SK-N-SH (cell line): ENCODE results near the gene FAT1.

Experiments used
- EP300 ChIP-seq, 2 experiments: IDR thresholded peaks; 2 replicates each; pipeline versions ENCODE4 v1.4.0 to v1.6.1; 2012; ENCODE audit warnings: borderline replicate concordance in 1 of 2, low read depth in 1 of 2, low read length in 1 of 2
- GABPA ChIP-seq: IDR thresholded peaks from 2 replicates; pipeline ENCODE4 v1.4.0; 2012; ENCODE audit warnings: low read depth, mild to moderate bottlenecking
- MXI1 ChIP-seq: IDR thresholded peaks from 2 replicates; pipeline ENCODE4 v1.6.1; 2012; ENCODE audit warnings: mild to moderate bottlenecking, low read depth, low read length, improper control_type of control experiment
- NFIC ChIP-seq: IDR thresholded peaks from 2 replicates; pipeline ENCODE4 v1.4.0; 2012; ENCODE audit warnings: borderline replicate concordance
- NRF1 ChIP-seq: IDR thresholded peaks from 2 replicates; pipeline ENCODE4 v1.6.1; 2012; ENCODE audit warnings: low read depth, mild to moderate bottlenecking, low read length
- TAF1 ChIP-seq: IDR thresholded peaks from 2 replicates; pipeline ENCODE4 v1.6.1; 2012; ENCODE audit warnings: low read depth, mild to moderate bottlenecking, low read length, moderate library complexity, borderline replicate concordance
- TF ChIP-seq, protein P1 (sequence below): IDR thresholded peaks from 2 replicates; pipeline ENCODE4 v1.4.0; 2012; ENCODE audit warnings: low read depth
- TF ChIP-seq, protein P2 (sequence below): fragments of 200-600 bp; sonication (generic); IDR thresholded peaks from 2 replicates; pipeline ENCODE4 v1.6.1; 2017; ENCODE audit warnings: antibody characterized with exemption, mild to moderate bottlenecking, moderate library complexity
- TF ChIP-seq, protein P3 (sequence below): fragments of 150-350 bp; IDR thresholded peaks from 2 replicates; pipeline ENCODE4 v1.6.1; 2017; ENCODE audit warnings: antibody characterized with exemption, low read length, low read depth, borderline replicate concordance

GRCh38 chr4:186722796-186723291 lies 812 bp downstream of the FAT1 start:
- TF ChIP-seq, protein P1, sequence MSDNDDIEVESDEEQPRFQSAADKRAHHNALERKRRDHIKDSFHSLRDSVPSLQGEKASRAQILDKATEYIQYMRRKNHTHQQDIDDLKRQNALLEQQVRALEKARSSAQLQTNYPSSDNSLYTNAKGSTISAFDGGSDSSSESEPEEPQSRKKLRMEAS: no peak
- TF ChIP-seq GABPA (no peak), TAF1 (no peak), MXI1 (no peak), NFIC (no peak), EP300 (IDR thresholded peaks at IDR 0.05; ENCODE audit: borderline replicate concordance in 1 of 2, low read depth in 1 of 2, low read length in 1 of 2) (no peak), NRF1 (no peak)
- TF ChIP-seq, protein P2, sequence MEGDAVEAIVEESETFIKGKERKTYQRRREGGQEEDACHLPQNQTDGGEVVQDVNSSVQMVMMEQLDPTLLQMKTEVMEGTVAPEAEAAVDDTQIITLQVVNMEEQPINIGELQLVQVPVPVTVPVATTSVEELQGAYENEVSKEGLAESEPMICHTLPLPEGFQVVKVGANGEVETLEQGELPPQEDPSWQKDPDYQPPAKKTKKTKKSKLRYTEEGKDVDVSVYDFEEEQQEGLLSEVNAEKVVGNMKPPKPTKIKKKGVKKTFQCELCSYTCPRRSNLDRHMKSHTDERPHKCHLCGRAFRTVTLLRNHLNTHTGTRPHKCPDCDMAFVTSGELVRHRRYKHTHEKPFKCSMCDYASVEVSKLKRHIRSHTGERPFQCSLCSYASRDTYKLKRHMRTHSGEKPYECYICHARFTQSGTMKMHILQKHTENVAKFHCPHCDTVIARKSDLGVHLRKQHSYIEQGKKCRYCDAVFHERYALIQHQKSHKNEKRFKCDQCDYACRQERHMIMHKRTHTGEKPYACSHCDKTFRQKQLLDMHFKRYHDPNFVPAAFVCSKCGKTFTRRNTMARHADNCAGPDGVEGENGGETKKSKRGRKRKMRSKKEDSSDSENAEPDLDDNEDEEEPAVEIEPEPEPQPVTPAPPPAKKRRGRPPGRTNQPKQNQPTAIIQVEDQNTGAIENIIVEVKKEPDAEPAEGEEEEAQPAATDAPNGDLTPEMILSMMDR: no peak
- TF ChIP-seq, protein P3, sequence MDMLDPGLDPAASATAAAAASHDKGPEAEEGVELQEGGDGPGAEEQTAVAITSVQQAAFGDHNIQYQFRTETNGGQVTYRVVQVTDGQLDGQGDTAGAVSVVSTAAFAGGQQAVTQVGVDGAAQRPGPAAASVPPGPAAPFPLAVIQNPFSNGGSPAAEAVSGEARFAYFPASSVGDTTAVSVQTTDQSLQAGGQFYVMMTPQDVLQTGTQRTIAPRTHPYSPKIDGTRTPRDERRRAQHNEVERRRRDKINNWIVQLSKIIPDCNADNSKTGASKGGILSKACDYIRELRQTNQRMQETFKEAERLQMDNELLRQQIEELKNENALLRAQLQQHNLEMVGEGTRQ: no peak
